ENCODE measurements around the gene RSPH10B2. TPM values are rescaled to one million over a fixed set of nuclear protein-coding genes. Genes with fewer than 3 reads are reported as not detected.
A peak's percentile ranks its signal among the peaks of the same experiment; 100 is the strongest.

Gene RSPH10B2
- total and polyA plus RNA-seq, 9 of the 15 experiments (the other 6 are each of a cell fraction or from before 2014, with no cell fraction given): 0.04 to 0.11 (median 0.08) TPM; not detected in 5

- TF ChIP-seq ARID3B (CRISPR knock-in tag; IDR thresholded peaks at IDR 0.05; ENCODE audit: borderline replicate concordance) (no peak), ZBED1 (IDR thresholded peaks at IDR 0.05) (no peak), CBFA2T2 (conservative IDR thresholded peaks at IDR 0.05) (no peak), E2F4 (CRISPR knock-in tag; IDR thresholded peaks at IDR 0.05; ENCODE audit: low read depth) (no peak), AFF1 (IDR thresholded peaks at IDR 0.05; ENCODE audit: low read depth in 1 of 2, partially characterized antibody in 2 of 2) (peak in 1 of 2 experiments; percentile 74), ZBTB17 (CRISPR knock-in tag; IDR thresholded peaks at IDR 0.05) (0 out of 2 replicates have a peak, but pooled peaks have one; percentile 33), ZNF143 (CRISPR knock-in tag; IDR thresholded peaks at IDR 0.05) (peak; percentile 78), ZBTB40 (IDR thresholded peaks at IDR 0.05) (peak; percentile 89), ZBTB40 (CRISPR knock-in tag; IDR thresholded peaks at IDR 0.05) (no peak)
Measured at GRCh38 chr7:6706666-6707407, 47.1 kb upstream of the RSPH10B2 start, which contains the start of gene ZNF12 (continued).
